Stimulated activated CD8-positive, alpha-beta memory T cell treated with anti-CD3 and anti-CD28 coated beads, Interleukin-2, amount 100 ng/mL, for 48 hours (primary cell): ENCODE data around the gene MCTP1.

Experiments
- DNase-seq, 2 donors: peaks; one replicate each; pipeline ENCODE4 v3.0.0-alpha.2; 2020; ENCODE audit warnings: low read depth in 2 of 2

The MCTP1 gene

GRCh38 chr5:95075111-95075510 is 209.8 kb downstream of the MCTP1 start:
- DNase-seq, result no peak

- no peak for DNase-seq
These were observed 212.6 kb downstream of the MCTP1 start for GRCh38 chr5:95072281-95072680.

DNA sequence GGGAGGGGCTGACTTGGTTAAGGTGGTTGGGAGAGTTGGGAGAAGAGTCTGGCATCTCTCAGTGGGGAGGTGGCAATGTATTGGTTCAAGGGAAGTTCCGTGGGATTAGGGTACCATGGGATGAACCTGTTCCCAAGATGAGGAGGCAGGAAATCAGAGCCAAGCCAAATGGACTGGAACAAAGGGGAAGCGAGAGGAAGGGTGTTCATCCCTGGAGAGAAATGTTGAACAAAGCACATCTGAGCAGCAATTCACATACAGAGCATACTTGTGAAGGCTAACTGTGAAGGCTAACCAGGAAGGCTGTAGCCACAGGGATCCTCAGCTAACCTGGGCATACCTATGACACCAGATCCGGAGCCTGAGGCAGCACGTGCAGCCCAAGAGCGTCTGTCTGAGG is 214.0 kb downstream of the MCTP1 start:
- DNase-seq, result no peak

- DNase-seq, result no peak
These were observed 214.4 kb downstream of the MCTP1 start for GRCh38 chr5:95070453-95070852.

DNA sequence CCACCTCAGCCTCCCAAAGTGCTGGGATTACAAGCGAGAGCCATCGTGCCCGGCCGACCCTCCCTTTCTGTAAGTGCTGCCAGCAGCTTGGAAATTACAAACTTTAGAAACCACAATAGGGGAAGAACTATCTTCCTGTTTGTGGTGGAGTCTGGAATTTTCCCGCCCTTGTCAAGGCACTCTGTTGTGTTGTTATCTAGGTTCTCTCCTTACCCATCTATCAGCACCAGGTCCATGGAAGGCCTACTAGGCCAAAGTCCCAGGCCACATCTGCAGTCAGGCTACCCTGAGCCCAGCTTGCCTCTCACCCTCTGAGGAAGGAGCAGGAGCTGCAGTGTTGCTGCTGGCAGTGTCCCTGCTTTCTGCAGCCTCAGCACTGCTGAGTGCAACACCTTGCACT is 214.9 kb downstream of the MCTP1 start:
- DNase-seq, result no peak

DNA sequence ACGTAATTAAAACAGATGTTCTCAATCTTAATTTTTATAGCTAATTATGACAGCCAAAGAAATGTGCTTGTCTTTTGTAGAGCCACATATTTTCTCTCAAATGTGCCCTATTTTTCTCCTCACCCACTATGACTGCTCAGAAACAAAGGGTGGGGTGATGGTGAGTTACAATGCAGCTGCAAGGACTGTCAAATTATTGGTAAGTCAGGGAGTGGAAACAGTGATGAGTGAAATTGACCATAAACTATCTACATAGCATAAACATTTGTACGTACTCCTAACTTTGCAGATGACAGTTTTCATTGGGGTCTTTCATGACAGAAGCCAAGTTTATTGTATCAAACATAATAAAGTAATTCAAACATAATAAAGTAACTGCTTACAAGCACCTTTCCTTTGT is 215.9 kb downstream of the MCTP1 start:
- no peak for DNase-seq

DNA sequence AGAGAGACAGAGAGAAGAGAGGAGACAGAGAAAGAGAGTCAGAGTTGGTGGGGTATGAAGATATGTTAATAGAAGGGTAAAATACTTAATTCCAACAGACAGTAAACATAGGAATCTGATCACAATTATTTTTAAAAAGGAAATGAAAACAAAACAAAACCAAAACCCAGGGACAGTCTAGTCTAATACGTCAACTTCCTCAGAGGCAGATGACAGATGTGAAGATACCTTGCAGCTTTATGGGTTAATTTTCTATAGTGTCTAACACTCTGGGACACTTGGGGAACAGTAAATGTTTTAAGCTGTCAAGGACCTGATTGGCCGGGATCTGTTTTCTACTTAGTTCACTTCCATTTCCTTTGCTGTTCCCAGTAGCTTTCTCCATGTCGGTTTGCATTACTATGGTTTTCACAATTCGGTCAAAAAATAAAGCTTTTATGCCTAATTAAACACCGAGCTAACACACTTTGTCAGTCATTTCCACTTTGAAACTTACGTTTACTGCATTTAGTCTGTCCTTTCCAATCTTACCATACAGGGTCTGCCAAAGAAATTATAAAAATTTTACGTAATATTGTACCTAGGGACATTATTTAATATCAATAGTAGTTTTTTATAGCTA is 216.5 kb downstream of the MCTP1 start:
- no peak for DNase-seq

DNA sequence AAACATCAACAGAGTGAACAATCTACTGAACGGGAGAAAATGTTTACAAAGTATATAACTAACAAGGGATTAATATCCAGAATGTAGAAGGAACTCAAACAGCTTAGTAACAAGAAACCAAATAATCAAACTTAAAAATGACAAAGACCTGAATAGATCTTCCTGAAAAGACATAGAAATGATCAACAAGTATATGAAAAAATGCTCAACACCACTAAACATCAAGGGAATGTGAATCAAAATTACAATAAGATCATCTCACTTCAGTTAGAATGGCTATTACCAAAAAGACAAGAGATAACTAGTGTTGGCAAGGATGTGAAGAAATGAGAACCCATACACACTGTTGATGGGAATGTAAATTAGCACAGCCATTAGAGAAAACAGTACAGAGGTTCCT is 218.8 kb downstream of the MCTP1 start:
- no peak for DNase-seq

DNA sequence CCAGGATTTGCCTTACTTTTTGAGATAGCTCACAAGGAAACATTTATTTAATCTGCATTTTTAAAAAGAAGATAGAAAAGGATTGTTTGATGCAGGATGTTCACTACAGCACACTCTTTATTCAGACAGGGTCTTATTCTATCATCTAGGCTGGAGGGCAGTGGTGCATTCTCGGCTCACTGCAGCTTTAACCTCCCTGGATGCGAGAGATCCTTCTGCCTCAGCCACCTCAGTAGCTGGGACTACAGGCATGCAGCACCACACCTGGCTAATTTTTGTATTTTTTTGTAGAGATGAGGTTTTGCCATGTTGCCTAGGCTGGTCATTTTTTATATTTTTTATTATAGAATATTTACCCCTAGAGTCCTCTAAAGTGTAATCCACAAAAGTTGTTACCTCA is 221.4 kb downstream of the MCTP1 start:
- no peak for DNase-seq

- no peak for DNase-seq
These were observed 224.8 kb downstream of the MCTP1 start for GRCh38 chr5:95060098-95060497.

GRCh38 chr5:95059636-95060035 is 225.3 kb downstream of the MCTP1 start:
- no peak for DNase-seq

DNA sequence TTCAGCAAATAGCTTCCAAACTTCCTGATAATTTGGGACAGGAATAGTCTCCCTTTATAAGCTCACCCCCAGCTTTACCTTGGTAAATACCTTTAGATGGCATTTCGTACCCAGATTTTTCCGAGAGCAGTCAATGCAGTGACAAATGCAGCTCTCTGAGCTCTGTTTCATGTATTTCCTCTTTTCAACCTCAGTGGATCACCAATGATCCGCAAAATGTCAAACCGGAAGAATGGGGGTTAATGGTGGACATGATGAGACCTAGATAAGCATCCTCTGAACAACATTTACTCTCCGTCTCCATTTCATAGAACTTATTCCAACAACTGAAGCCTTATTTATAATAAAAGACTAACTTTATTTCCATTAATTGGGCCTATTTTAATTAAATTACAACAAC is 227.3 kb downstream of the MCTP1 start:
- DNase-seq, result no peak

DNA sequence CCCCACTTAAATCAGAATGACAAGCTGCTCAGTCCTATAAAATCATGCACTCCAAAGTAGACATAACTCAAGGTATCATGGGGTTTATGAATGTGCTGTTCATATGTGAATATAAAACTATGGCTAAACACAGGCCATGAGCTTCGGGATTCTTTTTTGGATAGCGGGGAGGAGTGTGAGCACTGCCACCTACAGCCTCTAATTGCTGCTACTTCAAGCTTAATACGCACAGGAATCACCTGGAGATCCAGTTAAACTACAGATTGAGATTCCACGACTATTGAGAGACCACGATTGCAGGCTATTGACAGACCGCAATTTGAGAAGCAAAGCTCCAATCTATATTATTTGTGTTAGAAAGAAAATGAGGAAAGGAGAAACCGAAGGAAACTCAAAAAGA is 231.6 kb downstream of the MCTP1 start:
- no peak for DNase-seq

- no peak for DNase-seq
These were observed 234.2 kb downstream of the MCTP1 start for GRCh38 chr5:95050708-95051107.

- DNase-seq, result no peak
These were observed 236.3 kb downstream of the MCTP1 start for GRCh38 chr5:95048628-95049027.

- DNase-seq, result no peak
These were observed 239.5 kb downstream of the MCTP1 start for GRCh38 chr5:95045181-95045965.

- DNase-seq, result no peak
These were observed 240.8 kb downstream of the MCTP1 start for GRCh38 chr5:95044096-95044495.

GRCh38 chr5:95043648-95044047 is 241.2 kb downstream of the MCTP1 start:
- DNase-seq, result no peak

DNA sequence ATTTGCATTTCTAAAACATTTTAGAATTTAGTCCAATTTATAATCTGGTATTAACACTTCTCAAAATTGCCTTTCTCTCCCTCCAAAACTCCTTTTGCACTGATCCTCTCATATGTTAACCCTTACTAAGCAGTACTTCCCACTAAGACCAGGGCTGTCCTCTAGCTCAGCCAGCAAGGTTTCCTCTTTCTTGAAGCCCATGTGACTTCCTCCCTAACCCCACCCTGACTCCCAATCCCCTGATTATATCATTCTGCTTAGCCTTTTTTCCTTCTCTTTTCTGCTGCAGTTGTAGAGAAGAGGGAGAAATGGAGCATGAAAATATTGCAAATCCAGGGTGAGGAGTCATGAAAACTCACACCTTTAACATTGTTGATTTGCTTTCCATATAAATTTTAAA is 241.7 kb downstream of the MCTP1 start:
- DNase-seq, result no peak

- no peak for DNase-seq
These were observed 242.9 kb downstream of the MCTP1 start for GRCh38 chr5:95042037-95042436.

DNA sequence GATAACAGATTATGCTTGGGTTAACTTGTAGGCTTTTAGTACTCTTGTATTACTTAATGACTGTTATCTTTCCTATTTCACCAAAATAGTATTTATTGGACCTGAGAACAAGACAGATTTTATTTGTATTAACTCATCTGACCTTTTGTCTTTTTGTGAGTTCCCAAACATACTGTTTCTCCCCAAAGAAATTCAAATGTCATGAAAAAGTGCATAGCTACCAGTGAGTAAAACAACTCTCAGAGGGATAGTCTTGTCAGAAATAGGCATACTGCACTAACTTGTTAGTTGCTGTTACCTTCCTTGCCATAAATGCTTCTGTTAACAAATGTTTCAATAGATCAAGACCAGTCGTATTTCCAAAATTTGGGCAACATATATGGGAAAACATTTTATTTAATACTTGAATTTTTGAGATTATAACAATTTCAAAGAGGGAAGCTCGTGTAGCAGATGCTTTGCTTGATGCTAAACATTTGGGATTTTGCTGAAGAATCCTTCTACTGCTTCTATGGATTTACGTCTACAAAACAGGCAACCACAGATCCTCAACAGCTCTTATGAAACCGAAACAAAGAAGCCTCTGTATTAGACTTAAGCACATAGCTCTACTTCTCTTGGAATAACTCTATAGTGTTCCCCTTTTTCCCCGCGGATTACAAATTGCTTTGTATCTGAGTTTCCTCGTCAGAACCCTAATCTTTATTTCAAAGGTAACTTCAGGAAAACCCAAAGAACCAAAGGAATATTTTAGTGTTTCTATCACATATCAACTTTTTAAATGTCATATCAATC is 248.8 kb downstream of the MCTP1 start:
- DNase-seq, result no peak

GRCh38 chr5:95032801-95033200 is 252.1 kb downstream of the MCTP1 start:
- DNase-seq, result no peak
